ENCODE results near the gene CC2D2B. TPM values are rescaled to one million over a fixed set of nuclear protein-coding genes. Genes with fewer than 3 reads are reported as not detected.
A peak's percentile ranks its signal among the peaks of the same experiment; 100 is the strongest.
"Not testable (repeated sequence)": the region's sequence is repeated elsewhere in the genome, so short reads cannot be mapped to it uniquely, and the experiment has no call there.

CC2D2B gene
- polyA plus RNA-seq, 3 donors from 2014 or later: 0.17 to 0.25 TPM; not detected in 1

DNA sequence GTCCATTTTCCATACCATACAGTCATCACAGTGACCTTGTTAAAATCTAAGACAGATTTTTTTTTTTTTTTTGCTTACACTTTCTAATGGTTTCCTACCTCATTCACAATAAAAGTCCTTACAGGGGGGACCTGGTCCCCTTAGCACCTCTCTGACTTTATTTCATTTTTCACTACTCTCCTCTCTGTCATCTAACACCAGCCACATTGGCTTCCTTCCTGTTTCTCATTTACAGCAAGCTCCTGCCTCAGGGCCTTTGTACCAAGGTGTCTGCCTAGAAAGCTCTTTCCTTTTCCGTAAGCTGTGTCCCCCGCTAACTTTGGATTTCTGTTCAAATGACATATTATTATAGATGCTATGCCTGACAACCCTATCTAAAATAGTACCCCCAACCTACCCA, 27.7 kb downstream of the CC2D2B start:
- no peak overlapping the region for H3K4me3 Mint-ChIP-seq
- H3K27me3 Mint-ChIP-seq (ENCODE audit: low read depth in 3 of 3): peaks cover 5 to 30% (median 7%) of the 10 kb centered on the region in 3 donors
- no peak for DNase-seq
- peak overlapping the region in 1 of 6 donors; percentile 29 for H3K27ac Mint-ChIP-seq
- H3K36me3 Mint-ChIP-seq: peaks cover 0 to 3% (median 0%) of the 10 kb centered on the region in 3 donors
- H3K9me3 Mint-ChIP-seq: peaks cover 0 to 11% (median 4%) of the 10 kb centered on the region in 6 donors
- H3K4me1 Mint-ChIP-seq: peaks cover 11 to 12% of the 10 kb centered on the region in 2 donors

DNA sequence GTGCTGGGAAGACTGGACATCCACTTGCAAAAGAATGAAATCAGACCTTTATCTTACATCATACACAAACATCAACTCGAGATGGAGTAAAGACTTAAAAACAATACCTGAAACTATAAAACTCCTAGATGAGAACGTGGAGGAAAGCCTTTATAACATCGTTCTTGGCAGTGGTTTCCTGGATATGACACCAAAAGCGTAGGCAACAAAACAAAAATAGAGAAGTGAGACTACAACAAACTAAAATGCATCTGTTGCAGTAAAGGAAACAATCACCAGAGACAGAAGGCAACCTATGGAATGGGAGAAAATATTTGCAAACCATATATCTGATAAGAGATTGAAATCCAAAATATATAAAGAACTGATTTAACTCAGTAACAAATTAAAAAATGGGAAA, 33.3 kb downstream of the CC2D2B start:
- H3K4me3 Mint-ChIP-seq: no peak overlapping the region
- no peak for DNase-seq
- H3K9me3 Mint-ChIP-seq: peaks cover 3 to 12% (median 7%) of the 10 kb centered on the region in 6 donors
- H3K27me3 Mint-ChIP-seq (ENCODE audit: low read depth in 3 of 3): peaks cover 0 to 11% (median 0%) of the 10 kb centered on the region in 3 donors
- H3K4me1 Mint-ChIP-seq: peaks cover 0 to under 1% of the 10 kb centered on the region in 2 donors
- peaks cover 0 to 7% (median 4%) of the 10 kb centered on the region in 3 donors for H3K36me3 Mint-ChIP-seq
- no peak overlapping the region for H3K27ac Mint-ChIP-seq

DNA sequence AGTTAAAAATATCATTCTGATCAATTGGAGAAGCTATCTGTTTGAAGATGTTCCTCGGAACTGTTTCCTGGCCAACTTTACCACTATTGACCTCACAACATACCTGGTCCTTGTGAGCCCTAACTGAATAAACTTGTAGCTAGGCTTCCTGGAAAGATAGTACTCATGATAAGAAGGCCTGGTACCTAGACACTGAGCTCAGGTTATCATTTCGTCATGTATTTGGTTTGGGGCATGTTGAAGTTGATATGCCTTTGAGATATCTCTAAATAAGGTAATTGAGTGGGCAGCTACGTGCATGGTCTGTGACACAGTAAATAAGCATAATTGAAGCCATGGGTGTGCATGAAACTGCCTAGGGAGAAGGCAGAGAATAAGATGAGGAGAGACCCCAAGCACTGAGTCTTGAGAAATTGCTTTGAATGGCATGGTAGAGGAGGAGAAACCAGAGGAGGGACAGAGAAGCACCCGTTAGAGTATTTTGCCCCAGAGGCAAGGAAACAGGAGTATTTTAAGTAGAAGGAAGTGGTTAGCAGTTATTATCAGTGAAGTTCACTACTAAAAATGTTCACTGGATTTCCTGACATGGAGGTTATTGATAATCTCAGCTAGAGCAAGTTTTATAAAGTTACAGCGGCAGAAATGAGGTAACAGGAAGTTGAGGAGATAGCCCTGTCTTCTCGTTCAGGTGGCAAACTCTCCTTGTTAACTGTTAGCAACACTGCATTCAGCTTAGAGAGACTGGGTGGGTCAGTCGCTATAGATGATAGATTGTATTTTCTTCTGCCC, 55.6 kb downstream of the CC2D2B start:
- Mint-ChIP-seq H3K36me3 (peaks cover 4 to 7% (median 5%) of the 10 kb centered on the region in 3 donors), H3K27ac (peak overlapping the region in 2 of 6 donors; percentile 33 to 62), H3K9me3 (peaks cover 4 to 14% (median 8%) of the 10 kb centered on the region in 6 donors), H3K4me1 (peaks cover 11 to 15% of the 10 kb centered on the region in 2 donors), H3K4me3 (peak overlapping the region; percentile 3 to 49 (median 13)), H3K27me3 (ENCODE audit: low read depth in 3 of 3) (peaks cover 0 to 6% (median 4%) of the 10 kb centered on the region in 3 donors)
- DNase-seq: no peak

DNA sequence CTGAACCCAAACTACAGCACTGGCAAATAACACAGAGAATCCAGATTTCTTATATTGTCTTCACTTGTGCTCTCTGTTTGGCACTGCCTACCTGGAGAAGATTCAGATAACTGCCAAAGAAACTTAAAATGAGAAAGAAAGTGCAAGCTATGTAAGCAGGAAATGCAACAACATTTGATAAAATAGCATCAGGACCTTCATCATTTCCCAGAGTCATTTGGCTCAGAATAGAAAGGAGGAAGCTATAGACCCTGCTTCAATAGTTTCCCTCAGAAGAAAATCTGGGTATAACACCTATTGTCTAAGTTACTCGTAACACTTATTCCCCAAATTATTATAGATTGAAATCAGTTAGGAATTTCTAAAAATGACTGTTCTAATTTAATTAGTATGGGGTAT, 56.2 kb downstream of the CC2D2B start:
- Mint-ChIP-seq H3K36me3 (peaks cover 0 to 3% (median 0%) of the 10 kb centered on the region in 3 donors), H3K4me3 (peak overlapping the region in 3 of 5 donors; percentile 3 to 49 (median 16)), H3K9me3 (peaks cover 0 to 9% (median 2%) of the 10 kb centered on the region in 6 donors), H3K27ac (no peak overlapping the region), H3K4me1 (peaks cover 11 to 15% of the 10 kb centered on the region in 2 donors), H3K27me3 (ENCODE audit: low read depth in 3 of 3) (peaks cover 0 to 4% (median 2%) of the 10 kb centered on the region in 3 donors)
- no peak for DNase-seq

DNA sequence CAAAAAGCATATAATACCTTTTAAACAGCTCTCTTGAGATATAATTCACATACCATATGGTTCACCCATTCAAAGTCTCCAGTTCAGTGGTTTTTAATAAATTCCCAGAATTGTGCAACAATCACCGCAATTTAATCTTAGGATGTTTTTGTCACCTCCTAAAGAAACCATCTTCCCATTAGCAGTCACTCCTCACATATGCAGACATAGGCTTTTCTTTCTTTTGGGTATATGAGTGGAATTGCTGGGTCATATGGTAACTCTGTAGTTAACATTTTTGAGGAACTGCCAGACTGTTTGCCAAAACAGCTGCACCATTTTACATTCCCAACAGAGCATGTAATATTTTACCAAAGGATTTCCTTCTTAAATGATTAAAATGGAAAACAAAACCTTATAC, 57.0 kb downstream of the CC2D2B start:
- Mint-ChIP-seq H3K4me1 (peaks cover 11 to 15% of the 10 kb centered on the region in 2 donors), H3K27ac (no peak overlapping the region), H3K27me3 (ENCODE audit: low read depth in 3 of 3) (peaks cover 0 to 4% (median 4%) of the 10 kb centered on the region in 3 donors), H3K4me3 (no peak overlapping the region), H3K36me3 (peaks cover 0 to 3% (median 0%) of the 10 kb centered on the region in 3 donors), H3K9me3 (peaks cover 0 to 5% (median under 1%) of the 10 kb centered on the region in 6 donors)
- no peak for DNase-seq

DNA sequence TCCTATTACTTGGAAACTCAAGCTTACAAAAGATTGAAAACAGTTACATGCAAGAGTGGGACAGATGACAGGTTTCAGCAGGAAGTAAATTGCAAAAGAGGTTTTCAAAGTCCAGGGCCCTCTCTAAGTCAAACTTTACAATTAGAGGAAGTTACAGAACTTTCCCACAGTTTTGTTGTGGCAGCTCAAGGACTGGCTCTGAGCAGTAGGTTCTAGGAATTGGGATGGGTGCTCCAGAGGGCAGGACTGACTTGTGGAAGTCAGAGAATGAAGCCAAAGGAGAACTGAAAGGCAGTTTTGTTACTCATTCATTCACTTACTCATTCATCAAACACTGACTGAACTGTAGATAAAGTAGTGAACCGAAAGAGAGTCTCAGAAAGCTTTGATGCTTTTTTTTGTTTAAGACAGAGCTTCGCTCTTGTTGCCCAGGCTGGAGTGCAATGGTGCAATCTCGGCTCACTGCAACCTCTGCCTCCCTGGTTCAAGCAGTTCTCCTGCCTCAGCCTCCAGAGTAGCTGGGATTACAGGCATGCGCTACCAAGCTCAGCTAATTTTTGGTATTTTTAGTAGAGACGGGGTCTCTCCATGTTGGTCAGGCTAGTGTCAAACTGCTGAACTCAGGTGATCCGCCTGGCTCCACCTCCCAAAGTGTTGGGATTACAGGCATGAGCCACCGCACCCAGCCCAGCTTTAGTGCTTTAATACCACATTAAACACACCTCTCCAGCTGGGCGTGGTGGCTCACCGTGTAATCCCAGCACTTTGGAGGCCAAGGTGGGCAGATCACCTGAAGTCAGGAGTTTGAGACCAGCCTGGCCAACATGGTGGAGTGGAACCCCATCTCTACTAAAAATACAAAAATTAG, 68.8 kb downstream of the CC2D2B start:
- Mint-ChIP-seq H3K27ac (no peak overlapping the region), H3K4me1 (no peaks in the 10 kb centered on the region), H3K27me3 (ENCODE audit: low read depth in 3 of 3) (peaks cover 0 to 2% (median 0%) of the 10 kb centered on the region in 3 donors), H3K4me3 (no peak overlapping the region), H3K36me3 (peaks cover 0 to 3% (median 0%) of the 10 kb centered on the region in 3 donors), H3K9me3 (no peaks in the 10 kb centered on the region)
- no peak for DNase-seq

DNA sequence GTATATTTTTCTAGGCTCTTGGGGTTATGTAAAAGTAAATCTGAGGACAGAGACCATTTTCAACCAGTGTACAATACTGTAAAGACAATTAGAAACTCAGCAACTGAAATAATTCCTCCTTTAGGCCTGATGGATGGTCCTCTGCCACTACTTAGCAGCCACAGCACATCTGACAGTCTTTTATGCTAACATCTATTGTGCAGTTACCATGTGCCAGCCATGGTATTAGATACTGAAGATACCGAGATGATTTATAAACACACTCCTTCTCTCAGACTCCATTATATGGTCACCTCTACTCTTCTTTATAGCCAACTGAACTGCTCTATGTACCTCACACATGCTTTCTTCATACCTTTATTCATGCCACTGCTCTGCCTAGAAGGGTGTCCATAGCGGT, 74.4 kb downstream of the CC2D2B start:
- H3K27me3 Mint-ChIP-seq (ENCODE audit: low read depth in 3 of 3): peaks cover 0 to 2% (median 0%) of the 10 kb centered on the region in 3 donors
- no peak for DNase-seq
- no peaks in the 10 kb centered on the region for H3K9me3 Mint-ChIP-seq
- no peak overlapping the region for H3K27ac Mint-ChIP-seq
- no peaks in the 10 kb centered on the region for H3K36me3 Mint-ChIP-seq
- H3K4me3 Mint-ChIP-seq: no peak overlapping the region
- no peaks in the 10 kb centered on the region for H3K4me1 Mint-ChIP-seq

DNA sequence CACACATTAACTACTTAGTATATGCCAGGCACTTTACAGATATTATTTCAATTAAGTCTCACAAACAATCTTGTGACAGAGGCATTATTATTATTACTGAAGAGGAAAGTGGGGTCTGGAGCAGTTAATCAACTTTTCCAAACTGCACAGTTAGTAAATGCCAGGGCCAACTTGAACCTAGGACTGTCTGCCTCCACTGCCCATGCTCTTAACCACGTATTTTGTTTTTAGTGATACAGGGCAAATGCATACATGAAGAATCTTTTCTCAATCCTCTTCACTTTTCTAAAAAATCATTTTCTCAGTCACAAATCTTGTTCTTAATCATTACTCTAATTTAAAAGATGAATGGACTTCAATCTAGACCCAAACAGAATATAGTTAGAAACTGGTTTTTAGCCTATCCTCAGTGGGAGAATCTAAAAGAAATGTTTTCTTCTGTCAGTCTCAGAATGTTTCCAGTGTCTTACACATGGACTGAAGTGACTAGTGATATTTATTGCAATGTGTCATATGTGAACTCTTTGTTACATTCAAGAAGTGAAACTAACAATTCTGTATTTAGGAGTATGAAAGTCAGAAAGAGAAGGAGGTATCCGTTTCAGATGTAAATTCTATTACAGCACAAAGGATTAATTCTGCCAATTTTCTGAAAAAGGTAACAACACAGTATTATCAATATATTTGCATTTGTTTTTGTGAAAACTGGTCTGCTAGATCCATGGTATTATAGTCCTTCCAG, 80.1 kb downstream of the CC2D2B start:
- no peak for DNase-seq
- Mint-ChIP-seq H3K9me3 (no peaks in the 10 kb centered on the region), H3K27ac (no peak overlapping the region), H3K4me3 (no peak overlapping the region), H3K4me1 (no peaks in the 10 kb centered on the region), H3K36me3 (no peaks in the 10 kb centered on the region), H3K27me3 (ENCODE audit: low read depth in 3 of 3) (peaks cover 0 to 3% (median 2%) of the 10 kb centered on the region in 3 donors)

DNA sequence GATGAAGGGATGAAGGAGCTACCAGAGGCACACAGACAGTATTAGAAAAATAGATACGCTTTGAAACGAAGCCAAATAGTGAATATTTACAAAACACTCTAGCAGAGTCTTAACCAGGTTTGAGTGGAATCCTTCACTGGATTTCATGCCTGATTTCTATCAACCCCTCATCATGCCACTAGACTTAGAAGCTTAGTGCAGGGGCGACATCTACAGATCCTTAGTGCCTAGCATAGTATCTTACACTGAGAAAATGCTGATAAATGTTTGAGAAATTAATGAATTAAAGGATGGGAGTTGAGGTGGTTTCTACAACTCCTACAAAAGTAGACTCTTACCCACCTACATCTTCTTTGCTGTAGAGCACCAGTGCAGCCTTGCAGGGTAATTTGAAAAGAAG, 80.9 kb downstream of the CC2D2B start:
- no peaks in the 10 kb centered on the region for H3K9me3 Mint-ChIP-seq
- no peak overlapping the region for H3K4me3 Mint-ChIP-seq
- no peaks in the 10 kb centered on the region for H3K4me1 Mint-ChIP-seq
- DNase-seq: no peak
- no peak overlapping the region for H3K27ac Mint-ChIP-seq
- H3K36me3 Mint-ChIP-seq: no peaks in the 10 kb centered on the region
- peaks cover 0 to 3% (median 2%) of the 10 kb centered on the region in 3 donors for H3K27me3 Mint-ChIP-seq (ENCODE audit: low read depth in 3 of 3)

DNA sequence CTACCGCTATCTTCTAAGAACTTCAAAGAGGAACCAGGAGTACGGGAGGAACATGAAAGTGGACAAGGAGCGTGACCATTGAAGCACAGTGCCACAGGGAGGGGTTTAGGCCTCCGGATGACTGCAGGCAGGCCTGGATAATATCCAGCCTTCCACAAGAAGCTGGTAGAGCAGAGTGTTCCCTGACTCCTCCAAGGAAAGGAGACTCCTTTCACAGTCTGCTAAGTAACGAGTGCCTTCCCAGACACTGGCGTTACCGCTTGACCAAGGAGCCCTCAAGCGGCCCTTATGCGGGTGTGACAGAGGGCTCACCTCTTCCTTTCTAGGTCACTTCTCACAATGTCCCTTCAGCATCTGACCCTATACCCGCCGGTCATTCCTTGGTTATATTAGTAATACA, 86.6 kb downstream of the CC2D2B start:
- not testable (repeated sequence) for H3K4me3 Mint-ChIP-seq; H3K27ac Mint-ChIP-seq; H3K4me1 Mint-ChIP-seq; H3K36me3 Mint-ChIP-seq; H3K9me3 Mint-ChIP-seq; H3K27me3 Mint-ChIP-seq (ENCODE audit: low read depth in 3 of 3); DNase-seq

DNA sequence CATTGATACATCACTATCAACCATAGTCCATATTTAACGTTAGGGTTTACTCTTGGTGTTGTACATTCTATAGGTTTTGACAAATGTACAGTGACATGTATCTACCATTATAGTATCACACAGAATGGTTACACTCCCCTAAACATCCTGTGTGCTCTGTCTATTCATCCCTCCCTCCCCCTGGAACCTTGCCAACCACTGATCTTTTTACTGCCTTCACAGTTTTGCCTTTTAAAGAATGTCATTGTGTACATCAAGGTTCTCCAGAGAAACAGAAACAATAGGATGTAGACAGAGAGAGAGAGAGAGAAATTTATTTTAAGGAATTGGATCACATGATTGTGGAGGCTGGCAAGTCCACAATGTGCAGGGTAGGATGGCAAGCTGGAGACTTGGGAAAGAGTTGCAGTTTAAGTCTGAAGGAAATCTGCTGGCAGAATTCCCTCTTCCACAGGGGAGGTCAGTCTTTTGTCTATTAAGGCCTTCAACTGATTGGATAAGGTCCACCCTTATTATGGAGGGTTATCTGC, 90.5 kb downstream of the CC2D2B start:
- Mint-ChIP-seq H3K4me3 (no peak overlapping the region), H3K36me3 (peaks cover 0 to 3% (median 3%) of the 10 kb centered on the region in 3 donors), H3K27me3 (ENCODE audit: low read depth in 3 of 3) (peaks cover 0 to 2% (median 0%) of the 10 kb centered on the region in 3 donors), H3K4me1 (no peaks in the 10 kb centered on the region), H3K9me3 (no peaks in the 10 kb centered on the region), H3K27ac (no peak overlapping the region)
- DNase-seq: no peak

DNA sequence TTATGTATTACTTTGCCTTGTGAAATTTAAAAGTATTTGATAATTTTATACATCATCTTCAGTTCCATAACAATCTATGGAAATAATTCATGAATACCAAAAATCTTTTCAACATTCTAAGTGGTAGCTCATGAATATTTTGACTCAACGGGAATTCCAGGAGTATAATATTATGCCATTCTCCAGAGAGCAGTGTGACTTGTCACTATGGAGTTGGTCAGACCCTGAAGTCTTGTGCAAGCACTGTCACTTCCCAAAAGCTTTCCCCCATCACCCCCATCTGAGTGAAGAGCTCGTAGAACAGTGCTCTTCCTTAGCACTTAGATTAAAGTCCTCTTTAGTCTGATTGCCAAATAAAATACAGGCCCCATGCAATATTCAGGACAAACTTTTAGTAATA, 106.2 kb downstream of the CC2D2B start:
- Mint-ChIP-seq H3K9me3 (no peaks in the 10 kb centered on the region), H3K4me3 (no peak overlapping the region), H3K36me3 (no peaks in the 10 kb centered on the region), H3K27me3 (ENCODE audit: low read depth in 3 of 3) (peaks cover 0 to 6% (median 4%) of the 10 kb centered on the region in 3 donors), H3K27ac (no peak overlapping the region), H3K4me1 (no peaks in the 10 kb centered on the region)
- DNase-seq: no peak

DNA sequence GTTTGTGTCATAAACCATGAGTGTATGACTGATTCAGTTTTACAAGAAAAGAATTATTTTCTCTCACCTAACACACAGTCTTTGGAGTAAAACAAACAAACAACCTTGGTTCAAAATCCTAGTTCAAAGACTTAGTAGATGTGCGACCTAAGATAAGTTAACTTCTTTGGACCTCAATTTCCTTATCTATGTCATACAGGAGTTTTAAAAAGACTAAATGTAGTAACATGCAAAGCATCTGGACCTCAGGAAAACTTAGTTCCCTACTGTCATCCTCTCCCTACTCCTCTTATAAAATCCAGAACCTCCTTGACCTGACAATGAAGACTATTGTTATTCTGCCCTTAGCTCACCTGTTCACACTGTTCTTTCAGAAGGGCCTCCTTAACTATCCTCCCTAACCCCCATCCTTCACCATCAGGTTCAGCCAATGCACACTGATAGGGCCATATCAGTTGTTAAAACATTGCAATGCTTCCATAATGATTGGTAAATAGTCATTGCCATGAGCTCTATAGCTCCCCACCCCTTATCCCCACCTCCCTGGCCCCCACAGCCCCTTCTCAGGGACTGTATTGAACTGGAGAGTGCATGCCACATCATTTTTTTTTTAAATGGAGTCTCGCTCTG, 106.8 kb downstream of the CC2D2B start:
- H3K27me3 Mint-ChIP-seq (ENCODE audit: low read depth in 3 of 3): peaks cover 0 to 4% (median 4%) of the 10 kb centered on the region in 3 donors
- peak overlapping the region in 1 of 6 donors; percentile 4 for H3K27ac Mint-ChIP-seq
- H3K4me3 Mint-ChIP-seq: no peak overlapping the region

More for the DNA sequence above, 106.8 kb downstream of the CC2D2B start:
- Mint-ChIP-seq H3K4me1 (no peaks in the 10 kb centered on the region), H3K9me3 (no peaks in the 10 kb centered on the region), H3K36me3 (no peaks in the 10 kb centered on the region)
- DNase-seq: no peak
